Measurements from ENCODE around the gene FFAR3.

The FFAR3 gene

DNA sequence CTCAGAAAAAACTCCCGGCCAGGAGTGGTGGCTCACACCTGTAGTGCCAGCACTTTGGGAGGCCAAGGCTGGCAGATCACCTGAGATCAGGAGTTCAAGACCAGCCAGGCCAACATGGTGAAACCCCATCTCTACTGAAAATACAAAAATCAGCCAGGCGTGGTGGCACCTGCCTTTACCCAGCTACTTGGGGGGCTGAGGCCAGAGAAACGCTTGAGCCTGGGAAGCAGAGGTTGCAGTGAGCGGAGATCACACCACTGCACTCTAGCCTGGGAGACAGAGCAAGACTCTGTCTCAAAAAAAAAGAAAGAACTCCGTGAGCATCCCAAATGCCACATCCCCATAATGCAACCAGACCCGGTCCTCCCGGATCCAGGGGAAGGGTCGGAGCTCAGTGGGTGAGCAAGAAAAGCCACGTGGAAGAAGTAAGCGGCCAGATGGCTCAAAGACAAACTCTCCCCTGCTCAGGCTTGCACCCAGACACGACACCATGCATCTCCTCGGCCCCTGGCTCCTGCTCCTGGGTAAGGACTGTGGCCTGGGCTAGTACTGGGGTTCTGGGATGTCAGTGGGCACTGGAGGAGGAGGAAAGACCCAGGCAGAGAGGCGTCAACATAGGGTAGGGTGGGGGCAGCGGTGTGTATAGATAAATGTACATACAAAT lies 26.6 kb upstream of the FFAR3 start:
- DNase-seq (ENCODE audit: low read depth in 2 of 2) = no peak

DNA sequence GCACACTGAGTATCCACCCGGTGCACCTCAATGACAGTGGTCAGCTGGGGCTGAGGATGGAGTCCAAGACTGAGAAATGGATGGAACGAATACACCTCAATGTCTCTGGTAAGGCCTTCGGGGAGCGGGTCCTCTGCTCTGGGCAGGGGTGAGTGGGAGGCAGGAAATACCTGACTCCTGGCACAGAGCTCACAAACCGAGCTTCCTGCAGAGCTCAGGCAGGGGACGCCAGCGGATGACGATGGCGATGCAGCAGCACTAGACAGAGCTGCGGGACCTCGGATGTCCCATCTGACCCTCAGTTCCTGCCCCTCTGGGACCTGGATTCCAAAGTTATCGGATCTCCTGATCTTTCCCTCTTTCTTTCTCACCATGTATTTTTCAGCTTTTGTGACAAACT lies 25.4 kb upstream of the FFAR3 start:
- no peak for DNase-seq (ENCODE audit: low read depth in 2 of 2)

DNA sequence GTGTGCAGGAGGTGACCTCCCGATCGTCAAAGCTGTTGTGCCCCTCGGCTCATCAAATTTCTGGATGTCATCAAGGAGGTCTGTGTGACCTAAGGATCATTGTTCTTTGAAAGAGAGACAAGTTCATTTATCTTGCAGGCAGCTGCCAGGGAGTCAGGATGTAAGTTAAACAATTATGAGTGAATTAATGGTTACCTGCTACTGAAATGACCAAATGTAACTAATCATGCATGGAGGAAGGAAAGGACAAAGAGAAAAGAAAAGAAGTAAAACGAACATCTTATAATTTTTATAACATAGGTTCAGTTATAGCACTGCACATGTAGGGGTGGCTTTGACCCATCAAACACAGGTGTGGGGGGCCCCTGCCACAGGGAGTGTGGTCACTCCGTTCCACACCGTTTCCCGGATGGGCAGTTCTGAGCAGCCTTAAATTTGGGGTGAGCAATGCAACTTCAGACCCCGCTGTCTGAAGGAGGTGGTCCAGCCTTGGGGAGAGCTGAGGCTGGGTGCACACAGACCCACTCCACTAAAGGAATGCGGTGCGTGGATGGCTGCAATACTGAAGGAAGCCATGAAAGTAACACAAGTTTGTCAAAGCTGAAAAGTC lies 24.0 kb upstream of the FFAR3 start:
- no peak for DNase-seq (ENCODE audit: low read depth in 2 of 2)

DNA sequence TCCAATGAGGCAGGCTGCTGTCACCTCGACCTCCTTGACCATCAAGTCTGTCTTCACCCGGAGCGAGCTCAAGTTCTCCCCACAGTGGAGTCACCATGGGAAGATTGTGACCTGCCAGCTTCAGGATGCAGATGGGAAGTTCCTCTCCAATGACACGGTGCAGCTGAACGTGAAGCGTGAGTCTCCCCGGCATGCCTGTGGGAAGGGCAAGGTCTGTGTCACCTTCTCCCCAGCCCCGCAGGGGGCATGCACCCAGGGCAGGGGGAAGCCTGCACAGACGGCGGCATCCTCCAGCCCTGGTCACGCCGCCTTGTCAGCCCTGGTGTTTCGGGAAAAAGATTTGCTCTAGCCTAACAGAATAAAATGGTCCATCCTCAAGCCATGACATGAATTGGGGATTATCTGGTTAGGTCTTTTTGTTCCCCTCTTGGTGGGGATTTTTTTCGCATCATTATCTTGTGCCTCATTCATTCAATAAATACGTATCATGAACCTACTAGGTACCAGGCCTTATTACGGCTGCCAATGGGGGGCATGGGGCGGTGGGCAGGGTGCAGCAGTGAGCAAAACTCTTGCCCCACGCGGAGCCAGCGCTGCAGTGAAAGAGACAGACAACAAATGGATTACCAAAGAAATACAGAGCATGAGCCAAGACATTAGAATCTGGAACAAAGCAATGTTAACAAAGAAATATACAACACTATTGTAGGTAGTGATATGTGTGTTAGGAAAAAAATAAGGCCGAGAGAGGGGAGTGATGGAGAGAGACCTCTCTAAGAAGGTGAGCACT lies 21.9 kb upstream of the FFAR3 start:
- no peak for DNase-seq (ENCODE audit: low read depth in 2 of 2)

DNA sequence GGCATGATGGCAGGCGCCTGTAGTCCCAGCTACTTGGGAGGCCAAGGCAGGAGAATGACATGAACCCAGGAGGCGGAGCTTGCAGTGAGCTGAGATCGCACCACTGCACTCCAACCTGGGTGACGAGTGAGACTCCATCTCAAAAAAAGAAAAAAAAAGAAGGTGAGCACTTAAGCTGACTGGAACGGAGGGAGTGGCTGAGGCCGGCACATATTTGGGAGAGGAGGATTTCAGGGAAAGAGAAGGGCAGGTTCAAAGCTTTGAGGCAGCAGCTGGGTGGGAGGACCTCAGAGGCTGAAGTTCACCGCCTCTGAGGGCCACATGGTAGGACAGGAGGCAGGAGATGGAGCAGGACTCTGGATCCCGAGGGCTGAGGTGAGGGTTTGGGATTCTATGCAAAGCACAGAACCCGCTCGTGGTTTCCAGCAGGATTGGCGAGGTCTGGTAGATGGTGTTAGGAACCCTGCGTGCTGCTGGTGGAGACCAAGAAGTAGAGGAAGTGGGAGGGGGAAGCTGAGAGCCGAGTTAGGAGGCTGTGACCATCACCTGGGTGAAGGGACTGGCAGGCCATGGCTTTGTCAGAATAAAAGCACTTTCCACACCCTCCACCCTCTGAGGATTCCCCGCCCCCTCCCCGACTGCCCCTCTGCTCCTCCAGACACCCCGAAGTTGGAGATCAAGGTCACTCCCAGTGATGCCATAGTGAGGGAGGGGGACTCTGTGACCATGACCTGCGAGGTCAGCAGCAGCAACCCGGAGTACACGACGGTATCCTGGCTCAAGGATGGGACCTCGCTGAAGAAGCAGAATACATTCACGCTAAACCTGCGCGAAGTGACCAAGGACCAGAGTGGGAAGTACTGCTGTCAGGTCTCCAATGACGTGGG lies 20.9 kb upstream of the FFAR3 start:
- DNase-seq (ENCODE audit: low read depth in 2 of 2) = no peak

DNA sequence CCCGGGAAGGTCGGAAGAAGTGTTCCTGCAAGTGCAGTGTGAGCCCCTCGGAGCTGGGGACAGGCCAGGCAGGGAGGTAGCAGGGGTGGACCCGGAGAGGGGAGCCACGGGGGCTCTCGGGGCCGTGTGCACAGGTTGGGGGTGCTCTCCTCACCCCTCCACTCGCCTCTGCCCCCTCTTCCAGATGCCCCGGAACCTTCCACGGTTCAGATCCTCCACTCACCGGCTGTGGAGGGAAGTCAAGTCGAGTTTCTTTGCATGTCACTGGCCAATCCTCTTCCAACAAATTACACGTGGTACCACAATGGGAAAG lies 20.3 kb upstream of the FFAR3 start:
- DNase-seq (ENCODE audit: low read depth in 2 of 2) = no peak

DNA sequence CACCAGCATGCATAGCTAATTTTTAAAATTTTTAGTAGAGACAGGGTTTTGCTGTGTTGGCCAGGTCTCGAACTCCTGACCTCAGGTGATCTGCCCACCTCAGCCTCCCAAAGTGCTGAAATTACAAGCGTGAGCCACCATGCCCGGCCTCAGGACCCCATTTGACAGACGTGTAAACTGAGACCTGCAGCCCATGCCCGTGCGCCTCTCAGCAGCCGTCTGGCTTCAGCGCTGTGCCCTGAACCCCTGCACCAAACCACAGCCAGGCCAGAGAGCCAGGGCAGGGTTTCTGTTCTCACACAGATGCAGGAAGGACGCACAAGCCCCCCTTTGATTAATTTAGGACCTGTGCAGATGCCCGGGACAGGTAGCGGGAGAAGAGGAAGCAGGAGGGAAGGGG lies 17.8 kb upstream of the FFAR3 start:
- DNase-seq (ENCODE audit: low read depth in 2 of 2) = no peak

DNA sequence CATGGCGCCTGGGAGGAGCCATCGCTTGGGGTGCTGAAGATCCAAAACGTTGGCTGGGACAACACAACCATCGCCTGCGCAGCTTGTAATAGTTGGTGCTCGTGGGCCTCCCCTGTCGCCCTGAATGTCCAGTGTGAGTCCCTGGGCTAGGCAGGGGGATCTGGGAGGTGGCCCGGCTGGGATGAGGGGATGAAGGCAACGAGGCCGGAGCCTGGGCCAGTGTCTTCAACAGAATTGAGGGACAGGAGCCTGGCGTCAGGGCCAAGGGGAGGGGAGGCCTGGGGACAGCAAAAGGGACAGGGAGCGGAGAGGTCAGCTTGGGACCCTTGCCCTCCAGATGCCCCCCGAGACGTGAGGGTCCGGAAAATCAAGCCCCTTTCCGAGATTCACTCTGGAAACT lies 17.3 kb upstream of the FFAR3 start:
- DNase-seq (ENCODE audit: low read depth in 2 of 2) = no peak

DNA sequence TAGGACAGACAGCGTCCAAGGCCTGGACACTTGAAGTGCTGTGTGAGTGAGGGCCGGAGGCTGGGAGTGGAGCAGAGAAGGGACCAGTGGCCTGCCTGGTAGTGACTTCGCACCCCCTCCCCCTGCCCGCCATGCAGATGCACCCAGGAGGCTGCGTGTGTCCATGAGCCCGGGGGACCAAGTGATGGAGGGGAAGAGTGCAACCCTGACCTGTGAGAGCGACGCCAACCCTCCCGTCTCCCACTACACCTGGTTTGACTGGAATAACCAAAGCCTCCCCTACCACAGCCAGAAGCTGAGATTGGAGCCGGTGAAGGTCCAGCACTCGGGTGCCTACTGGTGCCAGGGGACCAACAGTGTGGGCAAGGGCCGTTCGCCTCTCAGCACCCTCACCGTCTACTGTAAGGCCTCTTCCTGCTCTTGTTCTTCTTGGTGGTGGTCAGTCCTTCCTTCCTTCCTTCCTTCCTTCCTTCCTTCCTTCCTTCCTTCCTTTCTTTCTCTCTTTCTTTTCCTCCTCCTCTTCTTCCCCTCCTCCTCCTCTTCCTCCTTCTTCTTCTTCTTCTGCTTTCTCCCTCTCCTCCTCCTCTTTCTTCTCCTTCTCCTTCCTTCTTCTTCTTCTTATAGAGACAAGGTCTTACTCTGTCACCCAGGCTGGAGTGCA lies 16.6 kb upstream of the FFAR3 start:
- DNase-seq (ENCODE audit: low read depth in 2 of 2) = no peak

DNA sequence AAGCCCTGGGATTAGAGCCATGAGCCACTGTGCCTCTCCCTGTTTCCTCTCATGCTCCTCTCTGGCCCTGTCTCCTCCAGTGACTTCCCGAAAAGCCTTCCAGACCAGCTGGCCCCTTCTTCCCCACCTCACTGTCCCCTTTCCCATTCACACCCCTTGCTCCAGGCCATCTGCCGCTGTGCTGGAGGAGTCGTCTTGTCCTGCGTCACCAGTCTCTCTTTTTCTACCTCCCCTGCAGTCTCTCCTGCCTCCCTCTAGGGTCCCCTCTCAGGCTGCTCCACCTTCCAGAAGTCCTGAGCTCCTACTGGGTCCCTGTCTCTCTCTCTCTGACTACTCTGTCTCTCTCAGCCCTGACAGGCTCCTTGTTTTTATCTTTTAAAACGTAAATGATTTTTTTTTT lies 15.8 kb upstream of the FFAR3 start:
- DNase-seq (ENCODE audit: low read depth in 2 of 2) = no peak

DNA sequence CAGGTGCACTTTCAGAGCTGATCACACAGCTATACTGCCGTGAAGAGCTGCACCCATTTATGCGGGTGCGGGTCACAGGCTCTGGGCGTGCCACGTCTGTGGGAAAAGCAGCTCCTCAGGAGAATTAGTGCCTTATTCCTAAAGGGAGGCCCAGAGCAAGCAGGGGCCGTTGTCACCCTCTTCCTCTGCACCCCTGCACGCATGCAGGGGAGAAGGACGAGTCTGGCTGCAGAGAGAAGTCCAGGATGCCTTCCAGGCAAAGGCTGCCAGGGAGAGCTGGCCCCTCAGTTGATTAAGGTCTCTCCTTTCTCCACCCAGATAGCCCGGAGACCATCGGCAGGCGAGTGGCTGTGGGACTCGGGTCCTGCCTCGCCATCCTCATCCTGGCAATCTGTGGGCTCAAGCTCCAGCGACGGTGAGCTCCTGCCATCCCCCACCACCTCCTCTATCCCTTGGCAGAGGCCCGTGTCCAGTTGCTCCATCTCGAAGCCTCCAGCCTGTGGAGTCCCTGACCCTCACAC lies 13.7 kb upstream of the FFAR3 start:
- no peak for DNase-seq (ENCODE audit: low read depth in 2 of 2)

DNA sequence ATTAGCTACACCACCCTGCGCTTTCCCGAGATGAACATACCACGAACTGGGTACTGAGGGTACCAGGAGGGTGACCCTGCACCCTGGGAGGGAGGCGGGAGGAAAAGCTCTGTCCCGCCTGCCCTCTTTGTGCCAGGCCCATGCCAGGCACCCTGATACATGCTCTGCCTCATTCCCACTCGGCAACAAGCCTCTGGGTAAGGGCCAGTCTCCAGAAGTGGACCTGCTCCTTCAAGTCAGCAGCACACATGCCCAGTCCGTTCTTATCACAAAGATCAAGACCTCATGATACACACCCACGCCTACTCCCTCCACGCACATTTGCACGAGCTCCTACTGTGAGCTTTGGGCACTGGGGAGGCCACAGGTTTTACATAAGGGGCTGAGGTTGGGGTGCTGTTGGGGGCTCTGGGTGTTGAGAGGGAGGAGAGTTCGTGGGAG lies 12.6 kb upstream of the FFAR3 start:
- no peak for DNase-seq (ENCODE audit: low read depth in 2 of 2)

DNA sequence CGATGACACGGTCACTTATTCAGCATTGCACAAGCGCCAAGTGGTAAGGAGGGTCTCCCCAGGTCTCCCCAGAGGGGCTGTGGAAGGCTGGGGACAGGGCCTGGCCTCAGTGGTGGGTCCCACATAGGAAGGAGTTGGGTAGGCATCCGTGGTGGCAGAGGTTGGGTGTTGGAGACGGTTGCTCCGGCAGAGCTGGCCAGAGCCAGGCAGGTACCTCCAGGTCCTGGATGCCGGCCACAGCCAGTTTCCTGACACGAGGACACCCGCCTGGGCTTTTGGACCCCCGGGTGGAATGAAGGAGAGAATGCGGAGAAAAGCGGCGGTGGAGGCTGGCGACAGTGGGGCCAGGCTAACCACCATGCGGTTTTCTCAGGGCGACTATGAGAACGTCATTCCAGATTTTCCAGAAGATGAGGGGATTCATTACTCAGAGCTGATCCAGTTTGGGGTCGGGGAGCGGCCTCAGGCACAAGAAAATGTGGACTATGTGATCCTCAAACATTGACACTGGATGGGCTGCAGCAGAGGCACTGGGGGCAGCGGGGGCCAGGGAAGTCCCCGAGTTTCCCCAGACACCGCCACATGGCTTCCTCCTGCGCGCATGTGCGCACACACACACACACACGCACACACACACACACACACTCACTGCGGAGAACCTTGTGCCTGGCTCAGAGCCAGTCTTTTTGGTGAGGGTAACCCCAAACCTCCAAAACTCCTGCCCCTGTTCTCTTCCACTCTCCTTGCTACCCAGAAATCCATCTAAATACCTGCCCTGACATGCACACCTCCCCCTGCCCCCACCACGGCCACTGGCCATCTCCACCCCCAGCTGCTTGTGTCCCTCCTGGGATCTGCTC lies 11.8 kb upstream of the FFAR3 start:
- DNase-seq (ENCODE audit: low read depth in 2 of 2) = no peak

DNA sequence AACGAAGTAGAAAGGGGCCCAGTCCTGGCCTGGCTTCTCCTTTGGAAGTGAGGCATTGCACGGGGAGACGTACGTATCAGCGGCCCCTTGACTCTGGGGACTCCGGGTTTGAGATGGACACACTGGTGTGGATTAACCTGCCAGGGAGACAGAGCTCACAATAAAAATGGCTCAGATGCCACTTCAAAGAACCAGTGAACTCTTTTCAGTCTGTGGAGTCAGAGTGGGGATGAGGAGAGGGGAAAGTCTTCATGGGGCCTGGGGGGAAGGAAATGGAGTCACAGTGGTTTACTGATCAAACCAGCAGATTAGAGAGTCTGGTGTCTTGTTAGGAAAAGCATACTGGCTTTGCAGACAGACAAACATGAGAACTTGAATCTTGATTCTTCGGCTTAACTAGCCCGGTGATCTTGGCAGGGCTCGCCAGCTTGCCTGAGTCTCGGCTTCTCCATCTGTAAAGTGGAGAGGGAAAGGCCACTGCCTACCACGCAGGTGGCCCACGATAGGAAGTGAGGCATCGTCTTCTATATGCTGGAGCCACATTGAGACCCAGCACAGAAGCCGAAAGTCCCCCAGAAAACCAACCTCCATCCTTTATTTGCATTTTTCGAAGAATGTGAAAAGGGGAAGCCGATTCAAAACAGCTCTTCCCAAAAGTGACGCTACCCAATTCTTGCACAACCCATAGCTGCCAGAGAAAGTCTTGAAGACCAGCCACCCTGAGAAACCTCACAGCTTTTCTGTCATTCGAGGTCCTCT lies 10.9 kb upstream of the FFAR3 start, which contains the start of gene FFAR1:
Gene FFAR1, plus strand, starts transcription at position 732 of the 759 bp plus-strand sequence. CDS start 3,650 bp downstream, outside the sequence.
- no peak for DNase-seq (ENCODE audit: low read depth in 2 of 2)

DNA sequence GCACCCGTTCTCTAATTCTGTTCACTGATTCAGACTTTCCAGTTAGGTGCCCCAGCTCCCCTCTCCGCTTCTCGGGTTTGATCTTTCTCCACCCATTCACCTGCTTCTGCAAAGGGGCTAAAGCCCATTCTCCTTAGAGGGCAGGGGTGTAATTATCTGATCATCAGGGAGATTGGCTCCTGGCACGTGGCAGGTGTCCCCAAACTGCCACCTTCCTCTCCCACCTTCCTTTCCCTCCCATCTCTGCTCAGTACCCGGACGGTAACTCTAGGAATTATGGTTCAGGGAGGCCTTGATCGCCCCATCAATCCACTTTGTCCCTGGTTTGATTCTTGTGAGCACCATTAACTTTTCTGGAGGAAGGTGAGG lies 10.3 kb upstream of the FFAR3 start:
- no peak for DNase-seq (ENCODE audit: low read depth in 2 of 2)

DNA sequence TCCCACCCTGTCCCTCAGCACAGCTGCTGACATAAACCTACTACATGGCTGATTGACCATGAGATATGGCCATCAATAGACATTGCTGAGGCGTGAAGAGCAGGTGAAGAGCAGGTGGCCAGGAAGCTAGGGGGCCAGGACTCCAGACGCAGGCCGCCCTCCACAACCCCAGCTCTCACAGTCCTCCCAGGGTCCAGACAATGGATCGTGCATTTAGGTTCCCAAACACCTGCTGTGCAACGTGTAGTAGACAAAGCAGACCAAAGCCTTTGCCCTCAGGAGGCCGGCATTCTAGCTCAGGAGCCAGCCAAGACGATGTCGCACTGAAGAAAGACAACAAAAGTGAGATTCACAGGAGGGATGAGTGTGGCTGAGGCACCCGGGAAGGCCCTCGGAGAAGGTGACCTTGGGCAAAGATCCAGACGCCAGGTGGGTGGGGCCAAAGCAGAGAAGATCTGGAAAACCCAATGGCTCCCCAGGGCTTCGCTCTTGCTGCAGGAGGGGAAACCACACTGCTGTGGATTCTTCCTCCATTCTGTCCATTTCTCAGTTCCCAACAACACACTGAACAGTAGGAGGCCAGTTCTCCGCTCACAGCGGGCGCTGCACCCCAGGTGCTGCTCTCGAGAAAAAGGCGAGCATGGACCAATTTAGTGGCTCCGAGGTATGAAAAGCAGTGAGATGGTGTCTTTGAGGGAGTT lies 9.2 kb upstream of the FFAR3 start:
- DNase-seq (ENCODE audit: low read depth in 2 of 2) = no peak

DNA sequence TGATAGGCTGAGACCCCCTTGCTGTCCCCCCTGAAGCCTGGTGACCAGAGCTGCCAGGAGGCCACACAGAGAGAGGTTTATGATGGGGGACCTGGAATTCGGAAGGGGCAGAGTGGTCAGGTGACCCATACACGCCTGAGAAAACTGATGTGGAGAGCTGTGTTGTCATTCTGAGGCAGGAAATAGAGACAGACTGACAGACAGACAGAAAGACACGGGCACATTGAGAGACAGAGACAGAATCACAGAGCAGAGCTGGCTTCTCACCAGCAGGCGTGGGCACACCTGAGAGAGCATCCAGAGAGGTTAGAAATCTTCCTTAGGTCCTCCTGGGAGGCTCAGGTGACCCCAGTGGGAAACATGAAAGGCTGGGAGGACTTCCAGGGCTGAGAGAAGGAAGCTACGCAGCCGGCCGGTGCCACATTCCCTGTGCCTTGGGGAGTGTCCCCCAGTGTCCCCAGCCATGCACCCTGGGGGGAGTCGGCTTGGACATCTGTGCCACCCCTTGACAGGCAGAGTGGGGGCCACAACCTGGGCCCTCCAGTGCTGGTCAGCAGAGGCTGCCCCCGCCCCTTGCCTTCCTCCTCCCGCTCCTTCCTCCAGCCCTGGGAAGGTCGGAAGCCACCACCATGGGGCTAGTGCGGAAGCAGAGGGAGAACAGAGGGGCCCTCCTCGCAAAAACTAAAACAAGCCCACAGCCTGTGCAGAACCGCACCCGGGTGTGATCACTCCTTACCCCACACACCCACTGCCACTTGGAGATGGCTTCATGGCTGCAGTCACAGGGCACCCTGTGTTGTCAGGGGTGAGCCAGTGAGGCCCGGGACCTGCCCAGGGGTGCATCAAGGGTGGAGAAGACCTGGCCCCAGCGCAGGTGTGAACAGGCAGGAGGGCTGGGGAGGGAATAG lies 8.4 kb upstream of the FFAR3 start:
- DNase-seq (ENCODE audit: low read depth in 2 of 2) = no peak

DNA sequence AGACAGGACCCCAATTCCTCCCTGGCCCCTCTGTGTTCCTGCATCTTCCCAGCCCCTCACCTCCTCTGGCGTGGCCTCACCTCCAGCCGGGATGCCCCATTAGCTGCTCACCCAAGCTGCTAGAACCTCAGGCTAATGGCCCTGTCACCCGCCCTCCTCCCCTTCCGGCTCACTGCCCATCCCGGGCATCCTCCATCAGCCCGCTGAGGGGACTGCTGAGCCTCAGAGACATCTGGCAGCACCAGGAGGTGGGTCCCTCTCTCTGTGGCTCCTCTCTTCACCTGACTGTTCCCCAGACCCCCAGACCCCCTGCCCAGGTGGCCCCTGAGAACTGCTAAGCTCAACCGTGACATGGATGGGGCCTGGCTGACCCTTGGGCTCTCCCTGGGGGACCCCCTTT lies 7.7 kb upstream of the FFAR3 start:
- DNase-seq (ENCODE audit: low read depth in 2 of 2) = no peak

Measured in fibroblast of skin of left quadriceps (primary cell).